Measurements from ENCODE around the gene NTHL1.
A peak's percentile ranks its signal among the peaks of the same experiment; 100 is the strongest.

DNA sequence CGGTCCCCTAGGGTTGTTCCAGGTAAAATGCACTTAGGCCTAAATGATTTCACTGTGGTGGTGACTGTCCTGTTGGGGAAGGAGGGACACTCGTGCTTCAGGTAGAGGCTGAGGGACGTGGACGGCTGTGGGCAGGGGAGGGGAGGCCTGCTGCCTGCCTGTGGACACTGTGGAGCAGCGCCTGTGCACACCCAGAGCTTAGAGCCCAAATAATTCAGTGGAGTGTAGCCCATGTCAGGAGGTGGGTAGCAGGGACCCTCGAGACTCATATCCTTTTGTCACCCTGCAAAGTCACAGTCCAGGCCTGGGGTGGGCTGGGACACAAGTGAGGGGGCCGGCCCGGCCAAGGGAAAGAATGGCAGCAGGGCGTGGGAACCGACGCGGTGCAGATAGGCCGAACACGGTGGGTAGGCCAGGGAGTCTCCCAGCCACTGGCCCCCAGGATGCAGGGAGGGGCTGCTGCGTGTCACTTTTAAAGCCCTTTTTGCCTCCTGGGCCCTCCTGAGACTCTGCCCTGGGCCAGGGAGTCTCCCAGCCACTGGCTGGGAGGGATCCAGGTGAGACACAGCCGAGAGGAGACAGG, 21.7 kb downstream of the NTHL1 start:
- peak; percentile 65 for TF ChIP-seq EZH2 (IDR thresholded peaks at IDR 0.05; ENCODE audit: borderline replicate concordance, low read depth, low read length, severe bottlenecking)
- TF ChIP-seq, protein P1, sequence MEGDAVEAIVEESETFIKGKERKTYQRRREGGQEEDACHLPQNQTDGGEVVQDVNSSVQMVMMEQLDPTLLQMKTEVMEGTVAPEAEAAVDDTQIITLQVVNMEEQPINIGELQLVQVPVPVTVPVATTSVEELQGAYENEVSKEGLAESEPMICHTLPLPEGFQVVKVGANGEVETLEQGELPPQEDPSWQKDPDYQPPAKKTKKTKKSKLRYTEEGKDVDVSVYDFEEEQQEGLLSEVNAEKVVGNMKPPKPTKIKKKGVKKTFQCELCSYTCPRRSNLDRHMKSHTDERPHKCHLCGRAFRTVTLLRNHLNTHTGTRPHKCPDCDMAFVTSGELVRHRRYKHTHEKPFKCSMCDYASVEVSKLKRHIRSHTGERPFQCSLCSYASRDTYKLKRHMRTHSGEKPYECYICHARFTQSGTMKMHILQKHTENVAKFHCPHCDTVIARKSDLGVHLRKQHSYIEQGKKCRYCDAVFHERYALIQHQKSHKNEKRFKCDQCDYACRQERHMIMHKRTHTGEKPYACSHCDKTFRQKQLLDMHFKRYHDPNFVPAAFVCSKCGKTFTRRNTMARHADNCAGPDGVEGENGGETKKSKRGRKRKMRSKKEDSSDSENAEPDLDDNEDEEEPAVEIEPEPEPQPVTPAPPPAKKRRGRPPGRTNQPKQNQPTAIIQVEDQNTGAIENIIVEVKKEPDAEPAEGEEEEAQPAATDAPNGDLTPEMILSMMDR (IDR thresholded peaks at IDR 0.05; ENCODE audit: borderline replicate concordance, extremely low read depth, low read length, poor library complexity, severe bottlenecking), result no peak

All from DND-41 (cell line).